HL-60 (cell line): ENCODE data around the gene HPCAL1.

Source experiments
- DNase-seq, 2 experiments: peaks; one replicate each; pipeline ENCODE4 v3.0.0-alpha.2; 2010 to 2020; ENCODE audit warnings: low read depth in 1 of 2, low spot score in 1 of 2
- H3K27ac ChIP-seq: fragments of 250-450 bp; sonication (Bioruptor Pico); replicated peaks from 2 replicates; pipeline ENCODE4 v1.5.1; 2020; ENCODE audit warnings: mild to moderate bottlenecking, moderate library complexity
- H3K27me3 ChIP-seq: fragments of 250-450 bp; sonication (Bioruptor Pico); 2 replicates; pipeline ENCODE4 v1.5.1; 2021; ENCODE audit warnings: mild to moderate bottlenecking, moderate library complexity; ENCODE audit not compliant: insufficient read depth, poor library complexity, severe bottlenecking
- H3K4me3 ChIP-seq: replicated peaks from 2 replicates; pipeline ENCODE4 v1.5.1; 2011; ENCODE audit warnings: mild to moderate bottlenecking, control low read depth, low read length; ENCODE audit not compliant: insufficient read depth
- CTCF ChIP-seq: IDR thresholded peaks from one replicate; pipeline ENCODE4 v1.5.1; 2011; ENCODE audit warnings: low read length, control low read depth, inconsistent platforms; ENCODE audit not compliant: insufficient read depth
- GABPA ChIP-seq: IDR thresholded peaks from 2 replicates; pipeline ENCODE4 v1.6.1; 2012; ENCODE audit warnings: low read depth
- POLR2AphosphoS5 ChIP-seq: IDR thresholded peaks from 2 replicates; pipeline ENCODE4 v1.6.1; 2012; ENCODE audit warnings: low read depth
- REST ChIP-seq: IDR thresholded peaks from 2 replicates; pipeline ENCODE4 v1.6.1; 2012; ENCODE audit warnings: low read depth; ENCODE audit not compliant: insufficient replicate concordance
- SPI1 ChIP-seq: IDR thresholded peaks from 2 replicates; pipeline ENCODE4 v1.6.1; 2012; ENCODE audit warnings: low read depth, mild to moderate bottlenecking, borderline replicate concordance

Gene HPCAL1

GRCh38 chr2:10322481-10322880 lies 19.8 kb downstream of the HPCAL1 start:
- DNase-seq: no peak

GRCh38 chr2:10322973-10323372 lies 20.3 kb downstream of the HPCAL1 start:
- TF ChIP-seq CTCF (no peak), REST (no peak), POLR2AphosphoS5 (no peak), GABPA (no peak), SPI1 (no peak)
- DNase-seq: no peak
- Histone ChIP-seq H3K4me3 (no peak overlapping the region), H3K27ac (no peak overlapping the region), H3K27me3 (no peaks in the 10 kb centered on the region)

More at GRCh38 chr2:10322481-10322880, 19.8 kb downstream of the HPCAL1 start:
- no peak overlapping the region for H3K27ac ChIP-seq
- H3K4me3 ChIP-seq: no peak overlapping the region
- H3K27me3 ChIP-seq: no peaks in the 10 kb centered on the region
- TF ChIP-seq REST: no peak
- TF ChIP-seq POLR2AphosphoS5: no peak
- TF ChIP-seq CTCF: no peak
- TF ChIP-seq SPI1: no peak
- no peak for TF ChIP-seq GABPA

GRCh38 chr2:10323535-10323934 lies 20.8 kb downstream of the HPCAL1 start:
- DNase-seq: no peak
- Histone ChIP-seq H3K27me3 (no peaks in the 10 kb centered on the region), H3K4me3 (no peak overlapping the region), H3K27ac (no peak overlapping the region)
- no peak for TF ChIP-seq REST
- no peak for TF ChIP-seq GABPA
- TF ChIP-seq SPI1: no peak
- no peak for TF ChIP-seq CTCF
- no peak for TF ChIP-seq POLR2AphosphoS5
